ENCODE results near the gene RGS7. TPM values are rescaled to one million over a fixed set of nuclear protein-coding genes. Genes with fewer than 3 reads are reported as not detected.

RGS7 gene
- total and polyA plus RNA-seq, 2 of the 4 experiments (the other 2 are of a cell fraction), result 0.58 to 0.72 TPM

GRCh38 chr1:240936911-240937668, 419.9 kb downstream of the RGS7 start:
- in situ Hi-C loops (cut with MboI; ENCODE audit: low sequenced_read_pairs), result loop anchor here (25.0 kb wide), 1 partner anchor 775 kb away; no protein-coding TSS in a partner anchor
- intact Hi-C loops (cut with micrococcal nuclease), result no loop called here
- H4K20me1 ChIP-seq (ENCODE audit: insufficient read depth, low read length), result no peaks in the 10 kb centered on the region
- no peak overlapping the region for H3K4ac ChIP-seq (ENCODE audit: low read depth, low read length)
- H3K23ac ChIP-seq (ENCODE audit: low read depth, low read length), result no peak overlapping the region
- ATAC-seq (ENCODE audit: low read depth) (no peak), DNase-seq (no peak)
- no peak overlapping the region for H4K8ac ChIP-seq (ENCODE audit: low read depth in 2 of 2, low read length in 2 of 2)
- ChIA-PET CTCF (no interaction called here), POLR2A (ENCODE audit: unreplicated experiment) (no interaction called here)
- 43% methylated on average over 4 of the region's 11 CpGs; no CpG with 5 or more reads in 1 of the 2 experiments for WGBS, 2 experiments (ENCODE audit: extremely low coverage in 2 of 2, insufficient read length in 1 of 2)
- H3K56ac ChIP-seq (ENCODE audit: extremely low read depth, insufficient read depth, low read length), result no peak overlapping the region
- H3K4me1 ChIP-seq (ENCODE audit: control insufficient read depth, insufficient read depth, low read length), result no peaks in the 10 kb centered on the region
- H2AK9ac ChIP-seq (replicated peaks; ENCODE audit: low read depth, low read length, poor library complexity), result no peak overlapping the region
- H3K9me1 ChIP-seq (ENCODE audit: insufficient read depth, low read length), result no peaks in the 10 kb centered on the region
- H3K18ac ChIP-seq (ENCODE audit: low read depth, low read length), result no peak overlapping the region
- no peaks in the 10 kb centered on the region for H3K79me1 ChIP-seq (ENCODE audit: low read depth in 1 of 2, low read length in 2 of 2)
- H2AK5ac ChIP-seq (ENCODE audit: low read depth, low read length), result no peak overlapping the region
- H2AFZ ChIP-seq (replicated peaks; ENCODE audit: low read length, poor library complexity), result no peak overlapping the region
- BruUV-seq (replicated peaks), result no TSS peak
- H3K4me3 ChIP-seq (ENCODE audit: insufficient read depth, low read depth, low read length), result no peak overlapping the region
- no peak overlapping the region for H2BK15ac ChIP-seq (ENCODE audit: low read depth, low read length)
- H3K4me2 ChIP-seq (ENCODE audit: low read depth, low read length), result no peak overlapping the region
- dilution Hi-C loops (cut with HindIII; ENCODE audit: low sequenced_read_pairs, unreplicated experiment), result no loop called here
- no peak overlapping the region for H2BK20ac ChIP-seq (ENCODE audit: low read depth, low read length)
- no peak overlapping the region for H3K14ac ChIP-seq (replicated peaks; ENCODE audit: low read depth, low read length)
- H4K91ac ChIP-seq (ENCODE audit: insufficient read depth, low read depth, low read length), result no peak overlapping the region
- no peaks in the 10 kb centered on the region; the same call in 1 of the 2 replicates for H3K27me3 ChIP-seq (ENCODE audit: control insufficient read depth, insufficient read depth, low read length)
- no peaks in the 10 kb centered on the region for H3K36me3 ChIP-seq (ENCODE audit: control insufficient read depth, insufficient read depth, low read length)
- TF ChIP-seq SMC3 (IDR thresholded peaks at IDR 0.05; ENCODE audit: low read depth, low read length), result no peak
- no peak for TF ChIP-seq CEBPB (IDR thresholded peaks at IDR 0.05; ENCODE audit: low read depth, low read length)
- no peak for TF ChIP-seq USF2 (IDR thresholded peaks at IDR 0.05; ENCODE audit: low read depth, low read length)
- no peak for TF ChIP-seq CHD1 (IDR thresholded peaks at IDR 0.05; ENCODE audit: low read depth, low read length)
- TF ChIP-seq RFX5 (IDR thresholded peaks at IDR 0.05; ENCODE audit: low read depth, low read length), result no peak
- no peak for TF ChIP-seq ELK1 (IDR thresholded peaks at IDR 0.05; ENCODE audit: borderline replicate concordance, low read depth, low read length)
- TF ChIP-seq NFE2L2 (IDR thresholded peaks at IDR 0.05; ENCODE audit: low read depth, low read length), result no peak
- no peak for TF ChIP-seq MAZ (IDR thresholded peaks at IDR 0.05; ENCODE audit: borderline replicate concordance, low read depth, low read length)
- TF ChIP-seq MXI1 (IDR thresholded peaks at IDR 0.05; ENCODE audit: borderline replicate concordance, low read depth, low read length), result no peak
- TF ChIP-seq RAD21 (IDR thresholded peaks at IDR 0.05; ENCODE audit: low read length), result no peak
- H2BK120ac ChIP-seq (ENCODE audit: low read depth, low read length), result no peak overlapping the region
- no peak overlapping the region for H4K5ac ChIP-seq (ENCODE audit: low read depth, low read length)
- peaks cover 5% of the 10 kb centered on the region for H3K9me3 ChIP-seq (ENCODE audit: control insufficient read depth, insufficient read depth, low read length)
- no peak overlapping the region for H3K9ac ChIP-seq (ENCODE audit: low read depth, low read length)
- H2BK5ac ChIP-seq (ENCODE audit: low read depth, low read length, poor library complexity, severe bottlenecking), result no peak overlapping the region
- no peak overlapping the region for H3K27ac ChIP-seq (ENCODE audit: insufficient read depth, low read length)

Measured in IMR-90 (cell line).